ENCODE data around the gene KIF2C. TPM values are rescaled to one million over a fixed set of nuclear protein-coding genes. Genes with fewer than 3 reads are reported as not detected.

Gene KIF2C
- total and polyA plus RNA-seq, 9 of the 15 experiments (the other 6 are each of a cell fraction or from before 2014, with no cell fraction given), result 84.9 to 226 (median 169) TPM

GRCh38 chr1:44807364-44808062 lies 67.9 kb downstream of the KIF2C start (continued):
- TF ChIP-seq ATF6 (CRISPR knock-in tag; IDR thresholded peaks at IDR 0.05), result peak; percentile 85; the same call in 1 of the 2 replicates
- 0 out of 2 replicates have a peak, but pooled peaks have one; percentile 3 for TF ChIP-seq CBFB (CRISPR knock-in tag; IDR thresholded peaks at IDR 0.05)
- no peak for TF ChIP-seq SNAPC5 (CRISPR knock-in tag; IDR thresholded peaks at IDR 0.05)
- TF ChIP-seq HNRNPH1 (optimal IDR thresholded peaks at IDR 0.05; ENCODE audit: low read depth, low read length), result no peak
- no peak for TF ChIP-seq USF2 (CRISPR knock-in tag; IDR thresholded peaks at IDR 0.05)
- TF ChIP-seq MCM7 (IDR thresholded peaks at IDR 0.05), result no peak
- no peak for TF ChIP-seq THRAP3 (IDR thresholded peaks at IDR 0.05; ENCODE audit: borderline replicate concordance)
- TF ChIP-seq POLR2A (conservative IDR thresholded peaks at IDR 0.05), result peak; percentile 88
- peak; percentile 59; the same call in 1 of the 2 replicates for TF ChIP-seq PHF21A (IDR thresholded peaks at IDR 0.05; ENCODE audit: borderline replicate concordance, low read depth)
- TF ChIP-seq JUNB (CRISPR knock-in tag; conservative IDR thresholded peaks at IDR 0.05), result no peak
- peak; percentile 67 for TF ChIP-seq SETDB1 (IDR thresholded peaks at IDR 0.05; ENCODE audit: low read length)
- TF ChIP-seq KLF13 (tag; IDR thresholded peaks at IDR 0.05; ENCODE audit: borderline replicate concordance, low read depth), result peak; percentile 94
- TF ChIP-seq RAD51 (IDR thresholded peaks at IDR 0.05; ENCODE audit: borderline replicate concordance, low read depth), result no peak
- no peak for TF ChIP-seq RBM17 (IDR thresholded peaks at IDR 0.05; ENCODE audit: borderline replicate concordance, low read depth, low read length)
- TF ChIP-seq POLR3G (IDR thresholded peaks at IDR 0.05; ENCODE audit: extremely low read depth, insufficient read length, insufficient replicate concordance), result no peak
- no peak for TF ChIP-seq CEBPB (tag; IDR thresholded peaks at IDR 0.05)
- peak; percentile 74 for TF ChIP-seq ZBTB34 (CRISPR knock-in tag; IDR thresholded peaks at IDR 0.05)
- no peak for TF ChIP-seq ZNF121 (CRISPR knock-in tag; conservative IDR thresholded peaks at IDR 0.05)
- 0 out of 2 replicates have a peak, but pooled peaks have one; percentile 5 for TF ChIP-seq MEF2A (IDR thresholded peaks at IDR 0.05; ENCODE audit: control insufficient read depth, low read depth, low read length)
- TF ChIP-seq TCF7 (IDR thresholded peaks at IDR 0.05; ENCODE audit: borderline replicate concordance), result peak; percentile 77; the same call in 1 of the 2 replicates
- no peak for TF ChIP-seq ZC3H8 (IDR thresholded peaks at IDR 0.05)
- TF ChIP-seq BACH1 (tag; IDR thresholded peaks at IDR 0.05), result peak; percentile 94
- peak in 1 of 2 experiments; percentile 85; a peak in 2 of 4 replicates for TF ChIP-seq CSDE1 (IDR thresholded peaks at IDR 0.05)
- TF ChIP-seq GABPB2 (CRISPR knock-in tag; conservative IDR thresholded peaks at IDR 0.05), result no peak
- TF ChIP-seq THRA (IDR thresholded peaks at IDR 0.05), result no peak

Data from K562 (cell line).